HG03066 (cell line): ENCODE measurements around the gene MAST4.

Experiments
- ATAC-seq: cut with Tn5 transposase; IDR thresholded peaks from one replicate; pipeline ENCODE4 v1.9.1; 2021; ENCODE audit warnings: low read depth; ENCODE audit not compliant: unreplicated experiment

MAST4 gene

DNA sequence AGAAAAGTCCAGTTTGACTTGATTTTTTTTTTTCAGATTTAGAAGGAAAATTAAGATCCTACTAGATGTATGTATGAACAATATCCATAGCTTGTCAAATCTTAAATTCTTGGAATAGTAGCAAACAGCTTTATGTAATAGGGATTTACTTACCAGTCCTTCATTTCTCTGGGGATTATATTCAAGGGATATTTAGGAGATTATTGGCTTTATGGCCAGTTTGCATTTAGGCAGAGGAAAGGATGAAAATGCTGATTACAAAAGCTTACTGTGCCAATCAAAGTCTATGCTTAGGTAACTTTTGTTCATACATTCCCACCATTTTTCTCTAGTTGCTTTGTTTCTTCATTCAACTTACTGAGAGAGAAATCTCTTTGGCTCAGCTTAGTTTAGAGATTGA is 47.9 kb downstream of the MAST4 start:
- no peak for ATAC-seq

DNA sequence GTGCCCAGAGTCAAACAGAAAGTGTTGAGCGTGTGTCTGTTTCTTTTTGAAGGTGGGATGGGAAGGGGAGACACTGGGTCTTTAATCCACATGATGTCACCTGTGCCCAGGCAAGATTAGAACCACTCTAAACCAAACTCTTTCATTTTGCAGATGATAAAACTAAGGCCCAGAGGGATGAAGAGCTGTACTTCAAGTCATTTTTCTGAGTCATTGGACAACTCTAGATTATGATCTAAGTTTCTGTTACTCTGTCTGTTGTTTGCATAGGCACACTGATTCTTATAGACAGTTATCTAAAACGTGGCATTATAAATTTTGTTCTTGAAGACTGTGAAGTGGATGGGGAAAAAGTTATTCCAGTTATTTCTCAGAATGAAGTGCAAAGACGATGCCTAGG is 48.8 kb downstream of the MAST4 start:
- ATAC-seq: no peak

DNA sequence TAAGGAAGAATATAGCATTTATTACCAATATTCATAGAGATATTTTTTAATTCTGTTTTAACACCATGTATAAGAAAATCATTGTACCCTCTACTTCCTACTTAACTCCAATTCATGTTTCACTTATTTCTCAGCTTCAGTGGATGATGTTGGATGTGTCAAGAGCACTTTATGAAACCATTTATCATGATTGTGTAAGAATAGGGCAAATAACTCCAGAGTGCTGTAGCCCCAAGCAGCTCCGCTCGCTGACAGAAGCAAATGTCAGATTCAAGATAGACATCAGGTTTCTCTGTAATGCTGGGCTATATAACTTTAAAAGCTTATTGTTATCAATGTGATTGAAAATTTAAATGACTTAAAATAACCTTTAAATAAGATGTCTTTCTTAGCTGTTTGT is 50.4 kb downstream of the MAST4 start:
- ATAC-seq: no peak

DNA sequence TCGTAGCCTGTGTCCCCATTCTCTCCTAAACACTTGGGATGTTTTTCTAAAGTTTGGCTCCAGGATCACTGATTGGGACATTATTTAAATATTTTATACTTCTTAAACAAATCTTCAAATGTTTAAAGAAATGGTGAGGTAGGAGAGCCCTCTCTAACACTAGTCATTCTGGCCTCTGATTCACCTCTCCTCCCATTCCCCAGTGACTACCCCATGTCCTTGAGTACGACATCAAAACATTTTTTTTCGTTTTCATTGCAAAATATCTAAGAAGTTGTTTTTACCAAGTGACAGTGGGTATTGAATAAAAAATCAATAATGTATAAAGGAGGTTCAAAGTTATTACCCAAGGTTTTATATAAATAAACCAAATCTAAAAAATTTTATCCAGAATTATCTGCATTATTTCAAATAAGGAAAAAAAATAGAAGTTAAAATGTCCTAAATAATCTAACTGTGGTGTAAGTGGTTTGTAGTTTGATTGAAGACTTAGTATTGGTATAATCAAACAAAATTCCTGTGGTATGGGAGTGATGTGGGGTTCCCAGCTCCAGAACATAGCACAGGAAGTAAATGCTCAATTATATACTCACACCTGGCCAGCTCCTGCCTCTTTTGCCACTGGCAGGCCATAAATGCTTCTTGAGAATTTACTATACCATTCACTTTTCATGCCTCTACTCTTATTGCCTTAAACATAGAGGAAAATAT is 51.1 kb downstream of the MAST4 start:
- no peak for ATAC-seq

DNA sequence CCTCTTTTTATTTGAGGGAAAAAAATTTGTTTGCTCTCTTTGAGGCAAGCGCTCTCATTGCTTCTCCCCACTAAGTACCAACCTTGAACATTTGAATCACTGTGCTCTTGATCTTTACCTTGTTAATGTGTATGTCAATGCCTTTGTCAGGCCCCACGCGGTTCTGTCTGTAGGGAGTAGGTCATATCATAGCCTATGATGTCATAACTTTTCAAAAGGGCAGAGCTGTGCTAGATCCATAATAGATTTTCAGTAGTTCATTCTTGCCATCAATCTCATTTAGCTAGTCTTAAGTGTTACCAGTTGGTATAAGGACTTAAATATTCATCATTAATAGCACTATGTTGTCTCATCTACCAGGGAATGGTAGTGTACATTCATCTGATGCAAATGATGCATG is 56.6 kb downstream of the MAST4 start:
- no peak for ATAC-seq

- ATAC-seq: no peak
These were observed 57.1 kb downstream of the MAST4 start for GRCh38 chr5:66653325-66653724.

- ATAC-seq: no peak
These were observed 59.5 kb downstream of the MAST4 start for GRCh38 chr5:66655395-66656324.

GRCh38 chr5:66658516-66658915 is 62.3 kb downstream of the MAST4 start:
- no peak for ATAC-seq

GRCh38 chr5:66659780-66660179 is 63.6 kb downstream of the MAST4 start:
- ATAC-seq: no peak

- no peak for ATAC-seq
These were observed 64.2 kb downstream of the MAST4 start for GRCh38 chr5:66660396-66660795.

GRCh38 chr5:66661149-66661548 is 65.0 kb downstream of the MAST4 start:
- no peak for ATAC-seq

GRCh38 chr5:66666778-66667177 is 70.6 kb downstream of the MAST4 start:
- ATAC-seq: no peak

DNA sequence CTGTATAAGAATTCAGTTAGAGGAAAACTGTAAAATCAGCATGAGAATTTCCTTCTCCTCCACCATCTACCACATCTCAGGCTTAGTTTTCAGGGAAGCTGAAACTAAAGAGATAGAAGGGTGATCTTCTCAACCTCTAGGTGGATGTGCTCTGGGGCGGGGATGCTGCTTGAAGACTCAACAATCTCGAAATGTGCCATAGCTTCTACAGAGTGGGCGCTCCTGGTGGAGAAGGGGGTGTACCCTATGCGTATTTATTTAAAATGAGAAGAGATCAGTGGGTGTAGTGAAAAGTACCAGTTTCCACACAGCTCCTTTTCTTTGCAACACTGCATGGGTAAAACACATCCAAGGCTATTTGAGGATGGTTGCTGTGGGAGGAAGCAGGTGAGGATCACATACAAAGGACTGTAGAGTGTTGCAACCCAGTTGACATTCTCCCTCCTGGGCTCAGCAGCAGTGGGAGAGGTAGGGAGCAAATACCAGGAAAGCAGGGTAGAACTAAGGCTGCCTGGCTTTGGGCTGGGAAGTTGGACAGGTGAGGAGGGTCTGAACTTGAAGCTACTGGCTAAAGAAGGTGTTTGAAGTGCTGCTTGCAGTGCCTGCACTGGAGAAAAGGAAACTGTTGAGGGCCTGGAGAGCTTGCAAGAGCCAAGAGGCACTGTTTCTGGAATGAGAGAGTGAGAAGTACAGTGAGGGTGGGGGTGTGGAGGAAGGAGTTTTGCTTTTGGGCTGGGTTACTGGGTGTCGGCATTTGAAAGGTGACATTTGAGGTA is 73.1 kb downstream of the MAST4 start:
- ATAC-seq: no peak

DNA sequence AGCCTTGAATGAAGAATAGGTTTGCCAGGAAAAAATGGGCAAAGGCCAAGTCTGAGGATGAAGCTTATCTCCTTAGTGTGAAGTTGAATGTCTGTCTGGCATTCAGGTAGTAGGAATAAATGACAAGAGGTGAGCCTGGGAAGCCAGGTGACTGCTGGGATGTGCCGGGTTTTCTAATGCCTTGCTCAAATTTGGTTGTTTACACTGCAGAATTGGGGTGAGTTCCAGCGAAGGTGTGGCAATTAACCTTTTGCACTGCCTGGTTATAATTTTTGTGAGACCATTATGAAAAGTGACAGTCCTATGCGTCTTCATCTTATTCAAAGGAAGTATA is 73.6 kb downstream of the MAST4 start:
- ATAC-seq: no peak

GRCh38 chr5:66671305-66671704 is 75.1 kb downstream of the MAST4 start:
- no peak for ATAC-seq

- no peak for ATAC-seq
These were observed 78.6 kb downstream of the MAST4 start for GRCh38 chr5:66674802-66675201.

DNA sequence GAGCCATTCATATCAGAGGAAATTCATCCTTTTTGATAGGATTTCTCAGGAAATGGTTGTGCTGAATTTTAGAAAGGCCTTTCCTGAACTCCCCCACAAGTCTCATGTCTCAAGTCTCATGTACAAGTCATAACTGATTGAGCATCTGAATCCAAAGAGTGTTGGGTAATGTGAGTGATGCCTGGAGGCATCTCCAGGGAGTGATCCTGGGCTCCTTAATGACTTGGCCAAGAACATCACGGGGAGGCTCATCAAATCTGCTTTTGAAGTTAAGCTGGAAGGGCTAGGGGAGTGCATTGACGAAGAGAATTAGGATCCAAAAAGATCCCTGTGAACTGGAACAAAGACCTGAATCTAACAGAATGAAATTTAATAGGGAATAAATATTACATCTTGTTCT is 79.2 kb downstream of the MAST4 start:
- ATAC-seq: no peak

DNA sequence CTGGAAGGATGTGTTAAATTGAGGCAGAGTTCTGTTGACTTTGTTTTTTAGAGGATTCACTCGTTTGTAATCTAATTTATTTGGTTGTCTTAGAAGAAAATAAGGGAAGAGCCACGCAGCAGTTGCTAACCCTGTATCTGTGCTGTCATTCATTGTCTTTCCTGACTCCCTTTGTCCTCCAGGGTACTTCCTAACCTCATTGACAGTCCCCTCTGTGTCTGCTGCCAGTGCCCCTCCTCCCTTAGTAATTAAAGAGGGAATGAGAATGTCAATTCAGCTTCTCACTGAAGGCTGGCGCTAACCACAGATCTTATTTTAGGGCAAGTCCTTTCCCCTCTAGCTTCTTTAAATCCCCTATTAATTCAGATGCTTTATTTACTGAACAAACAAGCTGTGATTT is 84.0 kb downstream of the MAST4 start:
- no peak for ATAC-seq

DNA sequence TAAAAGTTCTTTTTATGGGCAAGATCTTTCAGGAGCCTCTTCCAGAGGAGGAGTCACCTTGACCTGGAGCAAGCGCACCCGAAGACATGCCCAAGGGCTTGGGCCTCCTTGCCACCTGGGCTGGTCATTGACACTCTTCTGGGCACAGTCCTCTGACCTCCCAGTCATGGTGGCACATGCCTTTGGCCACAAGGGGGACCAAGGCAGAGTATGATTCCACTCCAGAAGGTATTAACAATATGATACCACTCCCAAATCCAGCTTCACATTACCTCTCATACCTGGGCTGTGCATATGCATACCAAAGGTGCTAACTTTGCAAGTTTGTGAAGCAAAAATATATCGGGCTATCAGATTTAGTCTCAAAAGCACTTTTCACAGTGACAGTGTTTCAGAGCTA is 84.6 kb downstream of the MAST4 start:
- no peak for ATAC-seq

DNA sequence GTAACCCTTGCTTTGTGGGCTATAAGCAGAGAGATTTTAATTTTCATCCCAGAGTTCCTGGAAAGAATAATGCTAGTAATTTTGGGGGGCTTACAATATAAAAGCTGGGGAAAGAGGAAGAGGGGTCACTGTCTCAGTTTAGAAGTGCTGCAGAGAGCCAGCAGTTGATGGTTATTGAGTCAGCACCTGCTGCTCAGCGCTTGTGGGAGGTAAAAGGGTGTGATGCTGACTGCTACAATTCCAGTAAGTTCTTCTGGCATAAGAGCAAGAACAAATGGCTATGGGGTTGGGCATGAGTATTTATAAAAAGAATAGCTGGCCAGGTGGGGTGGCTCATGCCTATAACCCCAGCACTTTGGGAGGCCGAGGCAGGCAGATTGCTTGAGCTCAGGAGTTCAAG is 88.5 kb downstream of the MAST4 start:
- no peak for ATAC-seq

DNA sequence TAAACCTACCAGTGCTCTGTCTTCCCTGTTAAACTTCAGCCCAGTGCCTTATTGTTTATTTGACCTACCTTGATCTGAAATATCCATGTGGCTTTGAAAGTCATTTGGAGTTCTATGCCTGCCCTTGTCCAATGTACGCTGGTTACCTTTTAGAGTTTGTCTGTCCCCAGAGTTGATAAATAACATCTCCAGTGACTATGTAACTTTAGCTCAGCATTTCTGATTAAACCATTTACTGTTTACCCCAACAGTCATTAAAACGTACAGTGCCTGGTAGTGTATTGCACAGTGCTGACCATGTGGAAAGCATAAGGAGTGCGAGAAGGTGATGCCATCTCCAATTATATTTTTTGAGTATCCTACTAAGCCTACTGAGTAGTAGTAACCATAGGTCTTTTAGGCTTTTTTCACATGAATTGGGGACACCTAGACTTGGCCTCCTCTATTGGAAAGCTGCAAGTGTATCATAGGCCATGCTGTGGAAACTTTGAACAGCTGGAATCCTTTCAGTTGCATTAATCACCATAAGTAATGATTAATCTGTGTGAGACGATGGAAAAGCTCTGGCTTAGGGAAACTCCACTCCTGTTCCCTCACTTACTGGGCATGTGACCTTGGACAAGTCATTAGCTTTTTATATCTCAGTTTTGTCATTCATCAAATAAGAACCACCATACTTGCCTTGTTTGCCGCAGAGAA is 93.5 kb downstream of the MAST4 start:
- no peak for ATAC-seq
